Glomerular endothelial cell (primary cell): ENCODE data around the gene PPIF. TPM values are rescaled to one million over a fixed set of nuclear protein-coding genes. Genes with fewer than 3 reads are reported as not detected.

ENCODE experiments used
- DNase-seq: peaks from one replicate; pipeline ENCODE4 v3.0.0-alpha.2; 2011; ENCODE audit warnings: low read depth, low spot score; ENCODE audit errors: extremely low read depth
- total RNA-seq: library from RNA; depleted of rRNA; stranded (reverse); fragments of >200 nt; gene quantifications from 2 replicates; pipeline ENCODE4 v1.2.3, GENCODE V29; 2015

The PPIF gene
- total RNA-seq, 1 donor from 2014 or later: 31.6 TPM

GRCh38 chr10:79313320-79313719 lies 33.9 kb upstream of the PPIF start:
- DNase-seq: no peak

DNA sequence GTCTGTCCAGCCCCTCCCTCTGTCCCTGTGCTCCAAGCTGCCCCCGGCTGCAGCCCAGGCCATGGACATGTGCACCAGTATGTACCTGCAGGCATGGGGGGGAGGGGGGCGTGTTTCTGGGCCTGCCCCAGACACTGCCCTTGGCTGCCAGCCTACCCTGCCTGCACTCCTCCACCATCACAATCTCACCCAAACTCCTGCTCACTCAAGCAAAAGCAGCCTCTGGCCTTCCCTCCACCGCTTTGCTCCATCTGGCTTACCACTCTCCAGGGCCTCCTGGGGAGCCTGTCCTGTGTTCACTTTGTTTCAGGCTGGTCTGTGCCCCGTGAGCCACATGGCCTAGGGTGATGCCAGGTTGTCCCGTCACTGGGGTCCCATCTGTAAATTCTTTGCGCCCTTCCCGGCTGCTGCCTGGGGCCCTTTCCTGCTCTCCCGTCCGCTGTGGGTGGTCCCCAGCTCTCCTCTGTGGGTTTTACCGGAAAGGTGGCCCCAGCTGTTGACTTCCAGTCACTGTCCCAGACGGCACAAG lies 33.3 kb upstream of the PPIF start:
- DNase-seq: no peak

DNA sequence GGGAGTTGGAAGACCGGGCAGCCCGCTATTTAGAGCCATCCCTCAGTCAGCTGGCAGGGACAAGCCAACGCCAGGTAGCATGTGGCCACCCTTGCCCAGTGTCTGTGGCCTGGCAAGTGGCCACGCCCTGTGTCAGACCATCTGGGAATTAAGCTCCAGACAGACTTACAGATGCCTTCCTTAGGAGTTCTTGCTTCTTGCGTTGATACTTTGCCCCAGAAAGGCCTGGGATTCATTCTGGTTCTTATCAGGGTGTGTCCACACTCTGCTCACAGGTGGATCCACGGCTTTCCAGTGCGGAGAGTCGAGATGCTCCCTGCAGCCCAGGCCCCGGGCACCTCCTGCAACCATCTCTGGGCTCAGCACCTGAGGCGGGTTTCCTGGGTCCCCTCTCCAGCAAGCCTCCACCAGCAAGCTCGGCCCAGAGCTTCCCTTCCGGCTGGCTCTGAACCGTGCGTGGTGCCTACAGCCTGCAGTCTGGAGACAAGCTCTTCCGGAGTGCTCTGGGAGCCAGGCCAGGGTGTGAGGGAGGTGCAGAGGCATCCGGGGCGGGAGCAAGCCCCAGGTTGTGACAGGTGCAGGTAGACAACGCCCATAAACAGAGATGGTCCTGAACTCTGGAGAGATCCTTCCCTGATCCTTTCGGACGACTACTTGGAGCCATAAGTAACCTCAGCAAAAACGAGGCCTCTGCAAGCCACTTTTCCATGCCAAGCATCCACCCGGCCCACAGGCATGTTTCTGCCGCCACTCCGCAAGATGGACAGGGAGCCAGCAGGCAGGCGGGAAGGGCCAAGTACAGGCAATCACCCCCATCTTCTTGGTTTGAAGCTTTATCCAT lies 32.3 kb upstream of the PPIF start:
- DNase-seq: no peak

DNA sequence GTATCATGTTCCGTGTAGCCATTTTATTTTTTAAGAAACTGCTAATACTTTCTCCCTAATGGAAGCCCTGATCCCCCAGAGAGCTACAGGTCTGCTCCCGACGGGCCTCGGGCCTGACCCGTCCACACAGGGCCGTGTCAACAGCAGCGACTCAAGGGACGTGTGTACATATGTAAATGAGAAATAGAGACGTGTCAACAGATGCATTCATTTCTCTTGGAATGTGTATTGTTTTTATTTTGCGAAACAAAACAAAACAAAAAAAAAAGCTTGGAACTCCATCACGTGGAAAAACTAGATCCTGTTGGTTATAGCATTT lies 31.7 kb upstream of the PPIF start:
- no peak for DNase-seq

DNA sequence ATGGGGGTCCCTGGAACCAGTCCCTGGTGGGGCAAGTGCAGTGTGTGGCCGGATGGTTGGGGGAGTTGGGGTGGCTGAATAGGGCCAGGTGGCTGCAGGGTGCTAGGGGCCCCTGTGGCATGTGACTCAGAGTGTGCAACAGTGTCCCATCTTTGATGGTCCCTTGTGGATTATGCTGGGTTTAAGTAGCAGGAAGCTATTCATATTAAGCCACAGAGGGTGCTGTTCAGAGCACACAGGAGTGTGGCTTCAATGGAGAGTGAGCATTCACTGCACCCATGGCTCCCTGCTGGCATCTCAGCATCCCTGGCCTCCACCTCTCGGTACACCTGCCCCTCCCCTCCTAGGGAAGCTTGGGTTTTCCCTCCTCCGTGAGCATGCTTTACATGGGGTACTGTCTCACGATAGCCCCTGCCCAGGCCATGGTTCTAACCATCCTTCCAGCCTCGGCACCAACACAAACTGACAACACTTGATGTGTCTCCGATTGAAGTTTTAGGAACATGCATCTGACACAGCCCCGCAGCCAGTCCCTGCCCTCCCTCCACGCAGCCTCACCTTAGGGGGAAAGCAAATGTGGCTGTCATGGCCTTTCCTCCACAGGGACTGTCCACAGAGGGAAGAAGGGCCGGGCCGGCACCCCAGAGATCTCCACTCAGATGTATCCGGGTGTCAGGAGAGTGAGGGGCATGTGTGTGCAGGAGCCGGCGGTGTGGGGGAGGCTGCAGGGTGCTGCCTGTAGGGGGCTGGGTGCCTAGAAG lies 30.4 kb upstream of the PPIF start:
- no peak for DNase-seq

GRCh38 chr10:79318369-79318768 lies 28.9 kb upstream of the PPIF start:
- DNase-seq: no peak

GRCh38 chr10:79319115-79319771 lies 28.0 kb upstream of the PPIF start:
- no peak for DNase-seq

DNA sequence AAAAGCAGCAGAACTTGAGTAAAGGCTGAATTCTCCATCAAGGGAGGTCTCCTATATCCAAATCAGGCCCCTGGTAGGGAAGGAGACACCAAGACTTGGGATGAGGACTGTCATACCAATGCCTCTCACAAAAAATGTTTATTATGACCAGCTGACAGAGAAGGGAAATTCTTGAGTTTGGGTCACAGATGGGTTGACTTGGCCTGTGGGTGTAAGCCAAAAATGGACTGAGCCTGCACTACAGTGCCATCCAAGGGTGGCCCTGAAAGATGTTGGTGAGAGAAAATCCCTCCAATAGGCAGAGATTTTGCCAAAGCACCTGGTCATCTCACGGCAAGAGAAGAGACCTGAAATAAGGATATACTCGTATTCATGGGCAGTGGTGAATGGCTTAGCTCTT lies 27.0 kb upstream of the PPIF start:
- no peak for DNase-seq

- DNase-seq: no peak
Observed at GRCh38 chr10:79320820-79321493, 26.3 kb upstream of the PPIF start.

GRCh38 chr10:79321494-79321882 lies 25.8 kb upstream of the PPIF start:
- DNase-seq: no peak

GRCh38 chr10:79321951-79322350 lies 25.3 kb upstream of the PPIF start:
- no peak for DNase-seq

DNA sequence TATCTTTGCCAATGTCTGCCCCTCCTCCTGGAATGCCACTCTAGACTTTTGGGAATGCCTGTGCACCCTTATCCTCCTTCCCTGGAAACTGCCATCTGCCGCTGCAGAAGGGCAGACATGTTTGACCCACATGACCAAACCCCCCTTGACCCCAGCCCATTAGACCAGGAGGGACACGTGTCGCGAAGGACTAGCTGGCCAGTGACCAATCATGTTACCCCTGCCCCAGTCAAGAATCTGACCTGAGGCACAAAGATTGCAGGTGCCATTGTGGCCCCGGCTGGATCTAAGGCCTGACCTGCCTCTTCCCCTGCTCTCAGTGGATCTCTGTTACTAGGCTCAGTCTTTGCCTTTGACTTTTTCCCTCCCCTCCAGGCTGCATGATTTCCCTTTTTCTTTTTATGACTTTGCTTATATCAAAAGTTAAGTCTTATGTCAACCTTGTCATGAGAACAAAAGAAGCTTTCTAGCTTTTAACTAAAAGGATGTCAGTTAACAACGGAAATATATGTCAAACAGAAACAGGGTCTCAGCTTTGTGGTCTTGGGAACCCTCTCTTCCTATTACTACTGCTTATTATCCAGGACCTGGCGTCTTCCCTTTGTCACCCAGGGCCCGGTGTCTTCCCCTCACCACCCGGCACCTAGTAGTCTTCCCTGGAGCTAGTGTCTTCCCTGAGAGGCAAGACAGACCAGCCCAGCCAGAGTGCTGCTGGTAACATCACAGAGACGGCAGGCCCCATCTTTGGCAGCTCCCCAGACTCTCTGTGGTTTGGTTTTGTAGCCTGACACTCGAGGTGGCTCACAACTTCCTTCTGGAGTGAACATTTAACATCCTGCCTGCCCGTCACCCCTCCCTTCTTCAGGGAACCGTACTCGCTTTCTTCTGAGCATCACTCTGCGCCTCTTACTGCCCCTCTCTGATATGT lies 24.4 kb upstream of the PPIF start:
- DNase-seq: no peak

- DNase-seq: no peak
Observed at GRCh38 chr10:79323602-79324001, 23.7 kb upstream of the PPIF start.

GRCh38 chr10:79324032-79324695 lies 23.1 kb upstream of the PPIF start:
- DNase-seq: no peak

- no peak for DNase-seq
Observed at GRCh38 chr10:79326361-79327089, 20.7 kb upstream of the PPIF start.

DNA sequence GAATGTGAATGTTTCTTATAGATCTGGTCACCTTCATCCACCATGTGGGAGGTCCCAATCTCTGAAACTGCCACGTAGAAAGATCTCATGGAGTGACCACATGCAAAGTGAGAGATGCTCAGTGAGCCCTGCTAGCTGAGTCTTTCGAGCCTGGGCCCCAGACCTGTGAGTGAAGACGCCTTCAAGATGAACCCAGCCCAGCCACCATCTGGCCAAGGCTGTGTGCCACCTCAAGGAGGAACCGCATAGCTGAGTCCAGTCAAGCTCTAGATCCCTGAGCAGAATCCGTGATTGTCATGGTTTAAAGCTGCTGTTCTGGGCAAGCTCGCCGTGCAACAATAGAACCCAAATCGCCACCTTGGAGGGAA lies 20.2 kb upstream of the PPIF start:
- no peak for DNase-seq

GRCh38 chr10:79328147-79328701 lies 19.0 kb upstream of the PPIF start:
- no peak for DNase-seq

- DNase-seq: no peak
Observed at GRCh38 chr10:79328737-79329504, 18.3 kb upstream of the PPIF start.
